OCI-LY3 (cell line): ENCODE data around the gene TYSND1.

ENCODE experiments used
- CTCF ChIP-seq: fragments of 200-600, 300-600 bp; sonication (generic); IDR thresholded peaks from 2 replicates; pipeline ENCODE4 v1.5.1; 2014; ENCODE audit warnings: antibody characterized with exemption, low read length, low read depth
- EZH2phosphoT487 ChIP-seq: fragments of 200-600 bp; shearing (Covaris generic); IDR thresholded peaks from 2 replicates; pipeline ENCODE4 v1.6.1; 2018; ENCODE audit warnings: antibody characterized with exemption, mixed run types, low read depth

- TF ChIP-seq EZH2phosphoT487 (no peak), CTCF (no peak)
These were observed 16.9 kb upstream of the TYSND1 start for GRCh38 chr10:70163448-70163847.
